Measurements from ENCODE around the gene SASH1. TPM values are rescaled to one million over a fixed set of nuclear protein-coding genes. Genes with fewer than 3 reads are reported as not detected.
A peak's percentile ranks its signal among the peaks of the same experiment; 100 is the strongest.

SASH1 gene
- total RNA-seq, 1 donor from 2014 or later = 10.2 TPM

GRCh38 chr6:148529010-148529409 lies 186.4 kb downstream of the SASH1 start:
- DNase-seq (ENCODE audit: low spot score) = no peak
- no peaks in the 10 kb centered on the region for H3K27me3 ChIP-seq
- H3K27ac Mint-ChIP-seq = peak overlapping the region; percentile 11
- peaks cover 3% of the 10 kb centered on the region for H3F3A ChIP-seq (ENCODE audit: low read depth)
- H2AFZ ChIP-seq (replicated peaks) = no peak overlapping the region
- H3K36me3 ChIP-seq = no peaks in the 10 kb centered on the region
- no peaks in the 10 kb centered on the region for H3K79me2 ChIP-seq (ENCODE audit: low read depth)
- H3K4me3 Mint-ChIP-seq = no peak overlapping the region
- no peak overlapping the region for H3K4me2 ChIP-seq
- H3K27me3 Mint-ChIP-seq (ENCODE audit: insufficient read depth, low read depth) = peaks cover 2% of the 10 kb centered on the region
- no peaks in the 10 kb centered on the region for H3K9me3 Mint-ChIP-seq
- TF ChIP-seq EZH2 (IDR thresholded peaks at IDR 0.05) = no peak
- TF ChIP-seq CTCF (IDR thresholded peaks at IDR 0.05) = no peak
- no peak for TF ChIP-seq EZH2phosphoT487 (IDR thresholded peaks at IDR 0.05)
- peaks cover 56% of the 10 kb centered on the region for H3K36me3 Mint-ChIP-seq
- H3K4me3 ChIP-seq = no peak overlapping the region
- H4K20me1 ChIP-seq (ENCODE audit: low read depth) = no peaks in the 10 kb centered on the region
- H3K27ac ChIP-seq = no peak overlapping the region
- no peak overlapping the region for H3K9ac ChIP-seq
- H3K4me1 ChIP-seq = peaks cover 10% of the 10 kb centered on the region
- no peaks in the 10 kb centered on the region for H3K9me3 ChIP-seq (ENCODE audit: low read depth)
- H3K4me1 Mint-ChIP-seq = peaks cover 20% of the 10 kb centered on the region

GRCh38 chr6:148530394-148530953 lies 187.8 kb downstream of the SASH1 start:
- Histone ChIP-seq H2AFZ (replicated peaks) (no peak overlapping the region), H4K20me1 (ENCODE audit: low read depth) (no peaks in the 10 kb centered on the region), H3K27me3 (no peaks in the 10 kb centered on the region), H3K79me2 (ENCODE audit: low read depth) (no peaks in the 10 kb centered on the region), H3K27ac (no peak overlapping the region), H3K4me3 (no peak overlapping the region), H3K9ac (no peak overlapping the region), H3F3A (ENCODE audit: low read depth) (peaks cover 3% of the 10 kb centered on the region), H3K9me3 (ENCODE audit: low read depth) (no peaks in the 10 kb centered on the region), H3K4me1 (peaks cover 10% of the 10 kb centered on the region), H3K4me2 (peak overlapping the region; percentile 19), H3K36me3 (no peaks in the 10 kb centered on the region)
- H3K4me1 Mint-ChIP-seq = peaks cover 20% of the 10 kb centered on the region
- no peak for DNase-seq (ENCODE audit: low spot score)
- H3K9me3 Mint-ChIP-seq = no peaks in the 10 kb centered on the region
- no peak overlapping the region for H3K4me3 Mint-ChIP-seq
- H3K27me3 Mint-ChIP-seq (ENCODE audit: insufficient read depth, low read depth) = peaks cover 2% of the 10 kb centered on the region
- H3K27ac Mint-ChIP-seq = peak overlapping the region; percentile 46
- TF ChIP-seq EZH2 (IDR thresholded peaks at IDR 0.05) (no peak), EZH2phosphoT487 (IDR thresholded peaks at IDR 0.05) (no peak), CTCF (IDR thresholded peaks at IDR 0.05) (no peak)
- H3K36me3 Mint-ChIP-seq = peaks cover 58% of the 10 kb centered on the region

- peaks cover 10% of the 10 kb centered on the region for H3K4me1 ChIP-seq
- Mint-ChIP-seq H3K27me3 (ENCODE audit: insufficient read depth, low read depth) (peaks cover 2% of the 10 kb centered on the region), H3K36me3 (peaks cover 62% of the 10 kb centered on the region), H3K27ac (no peak overlapping the region), H3K4me3 (no peak overlapping the region), H3K4me1 (peaks cover 20% of the 10 kb centered on the region), H3K9me3 (no peaks in the 10 kb centered on the region)
- TF ChIP-seq CTCF (IDR thresholded peaks at IDR 0.05) = no peak
- no peak for TF ChIP-seq EZH2phosphoT487 (IDR thresholded peaks at IDR 0.05)
- no peak for TF ChIP-seq EZH2 (IDR thresholded peaks at IDR 0.05)
- H3K79me2 ChIP-seq (ENCODE audit: low read depth) = no peaks in the 10 kb centered on the region
- H3K9me3 ChIP-seq (ENCODE audit: low read depth) = no peaks in the 10 kb centered on the region
- peaks cover 3% of the 10 kb centered on the region for H3F3A ChIP-seq (ENCODE audit: low read depth)
- no peak for DNase-seq (ENCODE audit: low spot score)
- H3K4me3 ChIP-seq = no peak overlapping the region
- no peak overlapping the region for H3K27ac ChIP-seq
- no peaks in the 10 kb centered on the region for H4K20me1 ChIP-seq (ENCODE audit: low read depth)
- H3K9ac ChIP-seq = no peak overlapping the region
- no peaks in the 10 kb centered on the region for H3K36me3 ChIP-seq
- H3K4me2 ChIP-seq = peak overlapping the region; percentile 19
- H2AFZ ChIP-seq (replicated peaks) = no peak overlapping the region
- H3K27me3 ChIP-seq = no peaks in the 10 kb centered on the region
Observed at GRCh38 chr6:148530976-148531375, 188.3 kb downstream of the SASH1 start.
